Mammary epithelial cell (primary cell): ENCODE results near the gene STRN3.
"Not testable (repeated sequence)": the region's sequence is repeated elsewhere in the genome, so short reads cannot be mapped to it uniquely, and the experiment has no call there.

ENCODE experiments used
- EZH2 ChIP-seq: IDR thresholded peaks from 2 replicates; pipeline ENCODE4 v1.6.1; 2012; ENCODE audit warnings: low read length, inconsistent platforms, borderline replicate concordance
- TF ChIP-seq, protein P1 (sequence below), 2 donors: IDR thresholded peaks in 1 of 2; conservative IDR thresholded peaks in 1 of 2; 2 replicates each; pipeline ENCODE4 v1.5.1; 2011 to 2012; ENCODE audit warnings: inconsistent platforms in 2 of 2, low read length in 2 of 2, mild to moderate bottlenecking in 2 of 2, control low read depth in 1 of 2, low read depth in 1 of 2; ENCODE audit not compliant: insufficient read depth in 1 of 2; ENCODE audit errors: extremely low read depth in 1 of 2

DNA sequence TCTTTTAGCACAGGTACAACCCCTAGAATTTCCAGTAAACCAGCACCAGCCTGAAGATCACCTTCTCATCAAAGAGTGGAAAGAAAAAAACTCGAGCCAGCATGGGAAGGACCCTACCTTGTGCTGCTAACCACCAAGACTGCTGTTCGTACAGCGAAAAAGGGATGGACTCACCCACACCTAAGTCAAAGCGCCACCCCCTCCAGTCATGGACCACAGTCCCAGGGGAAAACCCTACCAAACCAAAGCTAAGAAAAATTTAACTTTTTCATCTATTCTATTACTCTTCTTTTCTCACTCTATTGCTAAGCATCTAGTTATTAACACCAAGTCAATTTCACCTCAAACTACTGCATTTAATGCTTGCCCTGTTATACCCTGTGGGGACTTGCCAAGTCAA, 56.4 kb downstream of the STRN3 start:
- TF ChIP-seq, protein P1, sequence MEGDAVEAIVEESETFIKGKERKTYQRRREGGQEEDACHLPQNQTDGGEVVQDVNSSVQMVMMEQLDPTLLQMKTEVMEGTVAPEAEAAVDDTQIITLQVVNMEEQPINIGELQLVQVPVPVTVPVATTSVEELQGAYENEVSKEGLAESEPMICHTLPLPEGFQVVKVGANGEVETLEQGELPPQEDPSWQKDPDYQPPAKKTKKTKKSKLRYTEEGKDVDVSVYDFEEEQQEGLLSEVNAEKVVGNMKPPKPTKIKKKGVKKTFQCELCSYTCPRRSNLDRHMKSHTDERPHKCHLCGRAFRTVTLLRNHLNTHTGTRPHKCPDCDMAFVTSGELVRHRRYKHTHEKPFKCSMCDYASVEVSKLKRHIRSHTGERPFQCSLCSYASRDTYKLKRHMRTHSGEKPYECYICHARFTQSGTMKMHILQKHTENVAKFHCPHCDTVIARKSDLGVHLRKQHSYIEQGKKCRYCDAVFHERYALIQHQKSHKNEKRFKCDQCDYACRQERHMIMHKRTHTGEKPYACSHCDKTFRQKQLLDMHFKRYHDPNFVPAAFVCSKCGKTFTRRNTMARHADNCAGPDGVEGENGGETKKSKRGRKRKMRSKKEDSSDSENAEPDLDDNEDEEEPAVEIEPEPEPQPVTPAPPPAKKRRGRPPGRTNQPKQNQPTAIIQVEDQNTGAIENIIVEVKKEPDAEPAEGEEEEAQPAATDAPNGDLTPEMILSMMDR (conservative IDR thresholded peaks at IDR 0.05 in 1 of 2, IDR thresholded peaks at IDR 0.05 in 1 of 2; ENCODE audit: extremely low read depth in 1 of 2, insufficient read depth in 1 of 2, low read depth in 1 of 2, low read length in 2 of 2): not testable (repeated sequence)
- TF ChIP-seq EZH2: not testable (repeated sequence)
